NK-92 (cell line): Measurements from ENCODE around the gene PTGFRN.
"Not testable (repeated sequence)": the region's sequence is repeated elsewhere in the genome, so short reads cannot be mapped to it uniquely, and the experiment has no call there.

Experiments
- DNase-seq: peaks from one replicate; lab custom pipeline; 2025; ENCODE audit not compliant: unreplicated experiment; lab: John Stamatoyannopoulos, UW

The PTGFRN gene

GRCh38 chr1:116909512-116910378, at the start of gene PTGFRN:
Gene PTGFRN (plus strand): TSS chr1:116909916. CDS start chr1:116910204, 288 bp downstream.
- no peak for DNase-seq

GRCh38 chr1:116860167-116860566, 49.5 kb upstream of the PTGFRN start:
- DNase-seq: not testable (repeated sequence)

- DNase-seq: no peak
Observed at GRCh38 chr1:116861137-116861536, 48.6 kb upstream of the PTGFRN start.

GRCh38 chr1:116863031-116863430, 46.7 kb upstream of the PTGFRN start:
- not testable (repeated sequence) for DNase-seq

- not testable (repeated sequence) for DNase-seq
Observed at GRCh38 chr1:116866478-116866877, 43.2 kb upstream of the PTGFRN start.

GRCh38 chr1:116868385-116868784, 41.3 kb upstream of the PTGFRN start:
- DNase-seq: no peak

- no peak for DNase-seq
Observed at GRCh38 chr1:116869611-116870010, 40.1 kb upstream of the PTGFRN start.

GRCh38 chr1:116870300-116870699, 39.4 kb upstream of the PTGFRN start:
- no peak for DNase-seq

GRCh38 chr1:116871779-116872146, 38.0 kb upstream of the PTGFRN start:
- DNase-seq: no peak

- no peak for DNase-seq
Observed at GRCh38 chr1:116873680-116874271, 35.9 kb upstream of the PTGFRN start.

GRCh38 chr1:116874733-116875249, 34.9 kb upstream of the PTGFRN start:
- no peak for DNase-seq

- no peak for DNase-seq
Observed at GRCh38 chr1:116875391-116875790, 34.3 kb upstream of the PTGFRN start.

- DNase-seq: not testable (repeated sequence)
Observed at GRCh38 chr1:116875946-116876345, 33.8 kb upstream of the PTGFRN start.

- no peak for DNase-seq
Observed at GRCh38 chr1:116877141-116877818, 32.4 kb upstream of the PTGFRN start.

- DNase-seq: no peak
Observed at GRCh38 chr1:116878804-116879477, 30.8 kb upstream of the PTGFRN start.

- no peak for DNase-seq
Observed at GRCh38 chr1:116879478-116880133, 30.1 kb upstream of the PTGFRN start.

- DNase-seq: no peak
Observed at GRCh38 chr1:116880917-116881316, 28.8 kb upstream of the PTGFRN start.

GRCh38 chr1:116881879-116882520, 27.7 kb upstream of the PTGFRN start:
- DNase-seq: no peak

GRCh38 chr1:116882866-116883265, 26.9 kb upstream of the PTGFRN start:
- DNase-seq: no peak

GRCh38 chr1:116886291-116886878, 23.3 kb upstream of the PTGFRN start:
- no peak for DNase-seq
